ENCODE data around the gene HADHA.
"Not testable (repeated sequence)": the region's sequence is repeated elsewhere in the genome, so short reads cannot be mapped to it uniquely, and the experiment has no call there.

Gene HADHA

GRCh38 chr2:26173776-26174482 is 70.5 kb downstream of the HADHA start:
- peak; percentile 70 for DNase-seq (ENCODE audit: low spot score)

- DNase-seq (ENCODE audit: low spot score): no peak
These were observed 71.3 kb downstream of the HADHA start, which contains the start of gene GAREM2 for GRCh38 chr2:26172871-26173775. TSS of gene GAREM2 (plus strand) at chr2:26173088. CDS start at chr2:26173221, 133 bp downstream.

- DNase-seq (ENCODE audit: low spot score): no peak
These were observed 72.1 kb downstream of the HADHA start for GRCh38 chr2:26172189-26172870.

GRCh38 chr2:26170795-26171194 is 73.6 kb downstream of the HADHA start:
- no peak for DNase-seq (ENCODE audit: low spot score)

GRCh38 chr2:26169681-26170414 is 74.6 kb downstream of the HADHA start:
- DNase-seq (ENCODE audit: low spot score): no peak

GRCh38 chr2:26169226-26169625 is 75.2 kb downstream of the HADHA start:
- DNase-seq (ENCODE audit: low spot score): no peak

GRCh38 chr2:26168785-26169184 is 75.6 kb downstream of the HADHA start:
- DNase-seq (ENCODE audit: low spot score): no peak

GRCh38 chr2:26166541-26166940 is 77.9 kb downstream of the HADHA start:
- DNase-seq (ENCODE audit: low spot score): not testable (repeated sequence)

- DNase-seq (ENCODE audit: low spot score): no peak
These were observed 79.0 kb downstream of the HADHA start for GRCh38 chr2:26165403-26165802.

GRCh38 chr2:26164641-26165211 is 79.7 kb downstream of the HADHA start:
- no peak for DNase-seq (ENCODE audit: low spot score)

- DNase-seq (ENCODE audit: low spot score): peak; percentile 81
These were observed 80.2 kb downstream of the HADHA start for GRCh38 chr2:26164231-26164630.

GRCh38 chr2:26162963-26163362 is 81.5 kb downstream of the HADHA start:
- no peak for DNase-seq (ENCODE audit: low spot score)

- no peak for DNase-seq (ENCODE audit: low spot score)
These were observed 82.5 kb downstream of the HADHA start for GRCh38 chr2:26161926-26162325.

GRCh38 chr2:26157580-26157979 is 86.9 kb downstream of the HADHA start:
- no peak for DNase-seq (ENCODE audit: low spot score)

GRCh38 chr2:26150243-26150642 is 94.2 kb downstream of the HADHA start:
- no peak for DNase-seq (ENCODE audit: low spot score)

- DNase-seq (ENCODE audit: low spot score): no peak
These were observed 95.9 kb downstream of the HADHA start for GRCh38 chr2:26148501-26148900.

GRCh38 chr2:26144953-26145680 is 99.3 kb downstream of the HADHA start:
- peak; percentile 71 for DNase-seq (ENCODE audit: low spot score)

GRCh38 chr2:26144031-26144430 is 100.4 kb downstream of the HADHA start:
- no peak for DNase-seq (ENCODE audit: low spot score)

- DNase-seq (ENCODE audit: low spot score): no peak
These were observed 103.2 kb downstream of the HADHA start for GRCh38 chr2:26141145-26141769.
